NCI-H2081 (cell line): Measurements from ENCODE around the gene GPR68.
A peak's percentile ranks its signal among the peaks of the same experiment; 100 is the strongest.
"Not testable (repeated sequence)": the region's sequence is repeated elsewhere in the genome, so short reads cannot be mapped to it uniquely, and the experiment has no call there.

Source experiments
- DNase-seq, 2 experiments: peaks; one replicate each; lab custom pipeline; 2025; lab: John Stamatoyannopoulos, UW

Gene GPR68

DNA sequence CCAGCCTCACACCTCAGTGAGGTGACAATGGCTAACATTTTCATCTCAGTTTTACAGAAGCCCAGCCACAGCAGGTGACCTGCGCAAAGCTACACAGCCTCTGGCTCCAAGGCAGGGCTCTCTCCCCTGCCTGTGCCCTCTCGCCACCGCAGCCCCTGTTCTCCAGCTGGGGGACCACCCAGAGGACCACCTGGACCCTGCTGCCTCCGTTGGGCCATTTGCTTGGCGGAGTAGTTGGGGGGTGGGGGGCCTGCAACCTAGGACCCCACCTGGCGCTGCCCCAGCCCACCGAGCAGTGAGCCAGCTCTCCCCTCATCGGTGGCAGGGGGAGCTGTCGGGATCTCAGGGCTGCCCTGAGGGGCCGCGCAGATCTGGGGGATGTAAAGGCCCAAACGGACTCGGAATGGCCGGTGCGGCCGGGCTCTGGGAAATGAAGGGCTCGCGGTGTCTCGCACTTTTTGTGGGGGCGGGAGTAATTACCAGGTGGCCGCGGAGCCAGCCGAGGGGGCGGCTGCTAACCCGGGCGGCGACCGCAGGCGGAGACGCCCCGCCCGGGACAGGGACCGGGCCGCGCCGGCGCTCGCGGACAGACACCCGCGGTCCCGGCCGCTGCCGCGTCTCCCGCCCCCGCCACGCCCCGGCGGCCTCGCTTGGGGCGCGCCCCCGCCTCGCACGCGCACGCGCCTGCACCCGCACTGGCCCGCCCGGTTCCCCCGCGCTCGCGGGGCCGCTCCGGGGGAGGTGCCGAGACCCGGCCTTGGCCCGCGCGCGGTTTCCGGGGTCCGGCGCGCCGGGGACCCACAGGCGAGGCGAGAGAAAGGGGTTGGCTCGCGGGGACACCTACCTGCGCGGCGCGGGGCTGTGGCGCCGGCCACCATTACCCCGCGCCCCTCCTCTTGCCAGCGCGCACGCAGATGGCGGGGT is 8.6 kb upstream of the GPR68 start:
- peak; percentile 29 to 41 for DNase-seq

- DNase-seq, result peak; percentile 9 to 52
These were observed 6.4 kb upstream of the GPR68 start for GRCh38 chr14:91250912-91251311.

GRCh38 chr14:91249841-91250616 is 5.5 kb upstream of the GPR68 start:
- peak; percentile 32 to 83 for DNase-seq

DNA sequence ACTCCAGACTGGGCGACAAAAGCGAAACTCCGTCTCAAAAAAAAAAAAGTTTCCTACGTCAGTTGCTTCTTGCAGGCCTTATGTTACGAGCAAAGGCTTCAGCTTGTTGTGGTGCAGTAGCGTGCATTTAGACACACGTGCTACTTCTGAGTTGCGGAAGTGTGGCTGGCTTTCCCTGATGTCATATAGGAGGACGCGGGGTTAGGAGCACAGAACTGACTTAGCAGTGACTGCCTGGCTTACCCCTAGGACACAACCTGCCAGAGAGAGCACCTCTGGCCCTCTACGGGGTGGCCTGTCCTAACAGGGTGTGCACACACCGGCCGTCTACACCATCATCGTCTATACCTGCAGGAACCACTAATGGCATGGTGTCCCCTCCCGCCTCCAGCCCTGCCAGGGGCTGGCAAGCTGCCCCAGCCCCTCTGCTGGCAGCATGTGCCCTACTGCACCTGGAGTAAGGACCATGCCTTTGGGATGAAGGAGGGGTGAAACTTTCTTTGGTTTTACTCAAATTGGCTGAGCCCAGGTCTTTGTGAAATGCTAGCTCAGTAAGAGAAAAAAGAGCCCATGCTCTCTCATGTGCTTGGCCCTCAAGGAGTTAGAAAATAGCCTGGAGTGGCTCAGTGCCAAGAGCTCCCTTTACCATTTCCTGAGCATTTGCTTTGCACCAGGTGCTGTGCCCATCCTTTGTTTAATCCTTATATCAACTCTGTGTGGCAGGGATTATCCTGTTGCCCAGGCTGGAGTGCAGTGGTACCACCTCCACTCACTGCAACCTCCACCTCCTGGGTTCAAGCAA is 1.7 kb upstream of the GPR68 start:
- DNase-seq, result peak; percentile 42 to 82

GRCh38 chr14:91245616-91246015 is 1.1 kb upstream of the GPR68 start:
- not testable (repeated sequence) for DNase-seq

- DNase-seq, result no peak
These were observed 525 bp upstream of the GPR68 start for GRCh38 chr14:91245029-91245428.

DNA sequence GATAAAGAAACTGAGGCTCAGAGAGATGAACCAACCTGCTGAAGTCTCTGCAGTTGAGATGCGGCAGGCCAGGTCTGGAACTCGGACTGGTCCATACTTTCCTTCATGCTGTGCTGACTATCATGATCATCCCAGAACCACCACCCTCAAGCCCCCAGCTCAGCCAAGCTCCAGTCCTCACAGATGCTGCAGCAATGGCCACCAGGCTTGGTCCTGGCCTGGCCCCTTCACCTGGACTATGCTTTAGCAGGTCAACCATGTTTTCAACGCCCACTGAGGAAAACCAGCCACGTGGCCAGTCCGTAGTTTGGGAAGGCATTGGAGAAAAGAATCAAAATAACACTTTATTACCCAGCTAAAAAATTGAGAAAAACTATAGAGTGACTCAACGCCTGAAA is 1.4 kb downstream of the GPR68 start:
- DNase-seq, result no peak

GRCh38 chr14:91242635-91243034 is 1.9 kb downstream of the GPR68 start:
- no peak for DNase-seq

- no peak for DNase-seq
These were observed 2.6 kb downstream of the GPR68 start for GRCh38 chr14:91241863-91242262.

DNA sequence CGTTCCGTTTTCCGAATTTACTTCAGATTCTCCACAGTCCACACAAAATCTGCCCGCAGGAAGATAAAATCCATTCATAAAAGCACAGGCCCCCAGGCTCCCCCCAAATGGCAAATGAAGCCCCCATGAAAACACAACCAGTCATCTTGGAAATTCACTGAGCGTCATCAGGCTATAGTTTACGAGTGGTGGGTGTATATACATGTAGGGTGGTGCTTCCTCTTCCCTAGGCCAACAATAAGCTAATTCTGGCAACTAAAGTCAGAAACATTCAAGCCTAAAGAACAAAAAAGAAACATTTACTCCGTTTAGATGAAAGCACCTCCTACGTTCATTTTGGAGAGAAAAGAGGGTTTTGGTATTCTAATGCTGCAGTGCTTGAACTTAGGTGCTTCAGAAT is 5.8 kb downstream of the GPR68 start:
- no peak for DNase-seq

- no peak for DNase-seq
These were observed 6.4 kb downstream of the GPR68 start for GRCh38 chr14:91238085-91238484.

GRCh38 chr14:91237219-91237618 is 7.3 kb downstream of the GPR68 start:
- DNase-seq, result no peak

DNA sequence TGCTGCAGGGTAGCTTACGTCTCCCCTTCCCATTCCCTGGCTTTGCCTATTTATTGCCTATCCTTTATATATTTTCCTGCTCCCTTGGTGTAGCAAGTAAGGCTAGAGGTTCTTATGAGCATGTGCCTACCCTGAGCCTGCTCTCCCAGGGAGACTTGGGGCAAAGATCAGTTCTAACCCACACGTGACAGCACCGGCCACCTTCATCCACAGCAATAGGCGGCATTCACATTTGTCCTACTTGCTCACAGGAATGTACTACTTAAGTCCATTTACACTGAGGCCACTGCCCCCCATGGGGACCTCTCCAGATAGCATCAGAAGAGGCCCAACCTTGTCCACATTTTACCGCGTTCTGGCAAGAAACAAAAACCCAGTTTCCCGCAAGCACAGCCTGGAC is 8.7 kb downstream of the GPR68 start:
- DNase-seq, result no peak

DNA sequence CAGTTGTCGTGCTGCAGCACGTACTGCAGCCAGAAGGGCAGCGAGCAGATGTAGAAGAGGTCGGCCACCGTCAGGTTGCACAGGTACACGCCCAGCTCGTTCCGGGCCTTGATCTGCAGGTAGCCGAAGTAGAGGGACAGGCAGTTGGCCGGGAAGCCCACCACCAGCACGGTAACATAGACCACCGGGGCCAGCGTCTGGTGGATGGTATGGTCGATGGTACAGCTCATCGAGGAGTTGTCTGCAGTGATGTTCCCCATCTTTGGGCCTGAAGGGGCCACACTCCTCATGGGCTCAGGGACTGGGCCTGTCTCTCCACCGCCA is 9.8 kb downstream of the GPR68 start:
- DNase-seq, result no peak

DNA sequence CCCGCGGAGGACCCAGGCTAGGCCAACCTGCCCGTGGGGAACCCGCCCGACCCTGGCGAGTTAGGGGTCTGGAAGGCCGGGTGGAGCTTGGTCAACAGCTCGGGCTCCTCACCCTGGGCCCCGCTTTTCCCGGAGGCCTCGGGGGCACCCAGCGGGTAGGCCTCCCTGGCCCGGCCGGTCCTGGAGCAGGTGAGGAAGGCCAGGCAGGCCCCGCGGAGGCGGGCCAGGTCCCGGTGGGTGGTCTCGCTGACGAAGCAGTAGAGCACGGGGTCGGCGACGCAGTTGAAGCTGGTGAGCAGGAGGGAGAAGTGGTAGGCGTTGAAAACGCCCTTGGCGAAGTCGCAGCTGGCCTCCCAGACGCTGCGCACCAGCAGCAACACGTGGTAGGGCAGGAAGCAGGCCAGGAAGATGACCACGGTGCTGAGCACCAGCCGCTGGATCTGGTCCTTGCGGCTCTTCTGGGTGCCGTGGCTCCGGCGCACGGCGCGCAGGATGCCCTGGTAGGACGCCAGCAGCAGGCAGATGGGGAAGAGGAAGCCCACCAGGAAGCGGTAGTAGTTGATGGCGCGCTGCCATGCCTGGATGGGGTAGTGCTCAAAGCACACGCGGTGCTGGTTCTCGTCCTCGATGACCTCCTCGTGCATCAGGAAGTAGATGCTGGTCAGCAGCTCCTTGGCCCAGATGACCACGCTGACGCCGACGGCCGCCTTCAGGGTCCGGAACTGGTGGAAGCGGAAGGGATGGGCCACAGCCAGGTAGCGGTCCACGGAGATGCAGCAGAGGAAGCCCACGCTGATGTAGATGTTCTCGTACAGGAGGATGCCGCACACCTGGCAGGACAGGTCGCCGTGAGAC is 10.3 kb downstream of the GPR68 start:
- no peak for DNase-seq

DNA sequence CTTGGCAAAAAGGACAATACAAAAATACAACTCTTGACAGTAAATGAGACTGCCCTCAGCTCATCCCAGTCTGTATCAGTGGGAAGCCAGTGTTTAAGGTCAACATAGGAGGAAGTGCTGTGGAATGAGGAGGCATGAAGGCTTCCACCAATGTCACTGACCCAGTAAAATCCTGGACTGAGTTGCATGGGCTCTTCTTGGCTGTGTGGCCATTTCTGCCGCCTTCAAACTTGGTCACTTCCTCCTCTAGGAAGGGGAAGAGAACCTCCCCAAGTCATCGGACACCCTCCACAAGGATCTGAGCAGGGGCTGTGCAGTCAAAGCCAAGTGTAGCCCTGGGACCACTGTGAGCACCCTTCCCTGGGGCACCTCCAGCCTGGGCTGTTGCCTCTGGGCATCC is 11.9 kb downstream of the GPR68 start:
- no peak for DNase-seq

- DNase-seq, result no peak
These were observed 12.5 kb downstream of the GPR68 start for GRCh38 chr14:91232052-91232451.

DNA sequence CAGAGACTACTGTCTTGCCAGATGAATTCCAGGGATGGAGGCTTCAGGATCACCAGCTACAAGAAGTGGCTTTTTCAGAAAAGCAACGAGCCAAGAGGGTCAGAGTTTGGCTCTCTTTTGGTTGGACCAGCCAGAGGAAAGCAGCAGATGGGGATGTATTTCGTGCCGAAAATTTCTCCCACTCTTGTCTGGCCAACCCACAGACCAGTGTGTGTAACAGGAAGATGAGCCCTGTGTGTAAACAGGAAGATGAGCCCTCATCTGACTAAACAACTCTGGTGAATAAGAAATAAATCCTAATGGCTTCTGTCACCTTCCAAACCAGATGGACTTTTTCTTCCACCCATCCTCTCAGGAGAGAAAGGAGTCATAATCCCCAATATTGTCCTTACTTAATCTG is 13.1 kb downstream of the GPR68 start:
- DNase-seq, result no peak

DNA sequence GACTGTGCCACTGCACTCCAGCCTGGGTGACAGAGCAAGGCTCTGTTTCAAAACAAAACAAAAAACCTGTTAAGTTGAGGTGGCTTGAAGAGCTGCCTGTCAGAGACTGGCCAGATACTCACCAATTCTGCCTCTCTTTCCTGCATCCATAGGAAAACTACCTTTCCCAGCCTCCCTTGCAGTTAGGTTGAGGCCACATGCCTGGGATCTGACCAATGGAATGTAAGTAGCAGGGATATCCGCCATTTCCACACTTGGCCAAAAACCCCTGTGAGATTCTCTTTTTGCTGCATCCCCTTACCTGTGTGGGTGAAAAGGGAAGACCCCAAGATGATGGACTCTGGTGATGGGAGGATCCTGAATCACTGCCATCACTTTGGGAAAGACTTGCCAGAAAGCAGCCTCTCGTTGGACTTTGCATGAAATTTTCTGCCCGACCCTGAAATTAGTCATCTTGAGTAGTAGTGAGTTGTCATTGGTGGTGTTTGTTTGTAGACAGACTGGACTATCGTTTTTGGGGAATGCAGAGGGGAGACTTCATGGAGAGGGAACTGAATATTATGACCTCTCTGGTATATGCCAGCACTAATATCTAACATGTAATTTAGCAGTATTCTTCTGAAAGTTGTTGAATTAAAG is 14.0 kb downstream of the GPR68 start:
- DNase-seq, result no peak

DNA sequence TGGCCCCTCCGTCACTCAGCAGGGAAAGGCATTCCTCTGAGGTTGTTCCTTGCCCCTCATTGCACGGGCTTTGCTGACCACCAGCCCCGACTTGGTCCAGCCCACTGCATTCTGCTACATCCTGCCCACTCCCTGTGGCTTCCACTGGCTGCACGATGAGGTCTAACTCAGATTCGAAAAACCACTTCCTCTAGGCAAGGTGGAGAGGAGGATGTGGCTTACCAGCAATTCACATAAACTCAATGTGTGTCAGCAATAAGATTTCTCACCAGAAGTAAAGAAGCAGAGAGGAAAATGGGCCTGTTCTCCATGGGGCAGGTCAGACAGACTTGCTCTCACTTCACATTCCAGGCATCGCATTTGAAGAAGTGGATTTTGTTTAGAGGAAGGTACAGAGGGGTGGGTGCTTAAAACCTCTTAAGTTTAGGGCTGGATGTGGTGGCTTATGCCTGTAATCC is 14.7 kb downstream of the GPR68 start:
- no peak for DNase-seq

- no peak for DNase-seq
These were observed 15.5 kb downstream of the GPR68 start for GRCh38 chr14:91229005-91229382.
